ENCODE data around the gene TMEM30B. TPM values are rescaled to one million over a fixed set of nuclear protein-coding genes. Genes with fewer than 3 reads are reported as not detected.

The TMEM30B gene
- total and polyA plus RNA-seq, 9 of the 15 experiments (the other 6 are each of a cell fraction or from before 2014, with no cell fraction given) = 0.04 TPM; not detected in 8

DNA sequence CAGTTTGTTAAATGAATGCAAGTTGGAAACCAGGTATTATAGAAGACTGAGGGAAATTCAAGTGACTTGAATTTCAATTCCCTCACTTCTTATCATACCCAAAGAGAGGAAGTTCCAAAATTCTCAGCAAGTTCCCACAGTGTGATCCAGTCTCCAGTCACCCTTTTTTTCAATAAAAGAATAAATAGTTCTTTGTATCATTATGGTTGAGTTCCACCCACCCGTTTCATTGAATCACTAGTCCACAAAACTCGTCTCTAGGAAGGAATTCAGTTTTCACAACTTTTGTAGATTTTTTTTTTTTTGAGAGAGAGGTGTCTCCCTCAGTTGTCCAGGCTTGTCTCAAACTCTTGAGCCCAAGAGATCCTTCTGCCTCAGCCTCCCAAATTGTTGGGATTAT is 1.6 kb upstream of the TMEM30B start:
- FAIRE-seq (no peak), ATAC-seq (no peak), DNase-seq (ENCODE audit: extremely low read depth in 1 of 4, low spot score in 3 of 4) (no peak)
- Histone ChIP-seq H3K9ac (ENCODE audit: insufficient read depth in 1 of 2, low read depth in 2 of 2, low read length in 2 of 2) (no peak overlapping the region), H3K36me3 (ENCODE audit: control insufficient read depth, insufficient read depth, low read length) (no peaks in the 10 kb centered on the region), H3K9me3 (replicated peaks; ENCODE audit: control insufficient read depth, insufficient read depth, low read depth, low read length) (no peaks in the 10 kb centered on the region), H4K20me1 (replicated peaks; ENCODE audit: control insufficient read depth, insufficient read depth, low read length) (no peaks in the 10 kb centered on the region), H3K27me3 (ENCODE audit: control insufficient read depth in 2 of 2, insufficient read depth in 2 of 2, low read length in 2 of 2) (no peaks in the 10 kb centered on the region), H3K9me1 (ENCODE audit: control insufficient read depth, insufficient read depth, low read length) (no peaks in the 10 kb centered on the region), H3K4me3 (no peak overlapping the region), H3K4me2 (ENCODE audit: insufficient read depth, low read length) (no peak overlapping the region), H3K79me2 (ENCODE audit: control insufficient read depth, insufficient read depth, low read length) (no peaks in the 10 kb centered on the region), H3K4me1 (replicated peaks in 1 of 2; ENCODE audit: control insufficient read depth in 2 of 2, insufficient read depth in 2 of 2, low read length in 2 of 2) (no peaks in the 10 kb centered on the region), H3K27ac (ENCODE audit: extremely low read depth, low read depth, low read length) (no peak overlapping the region), H2AFZ (ENCODE audit: low read depth, low read length) (no peak overlapping the region)
- in situ Hi-C loops (cut with MboI) = loop anchor here (25.0 kb wide), 1 partner anchor 830 kb away; no protein-coding TSS in a partner anchor
- no peak for TF ChIP-seq NFRKB (IDR thresholded peaks at IDR 0.05; ENCODE audit: low read depth)
- TF ChIP-seq, protein P1, sequence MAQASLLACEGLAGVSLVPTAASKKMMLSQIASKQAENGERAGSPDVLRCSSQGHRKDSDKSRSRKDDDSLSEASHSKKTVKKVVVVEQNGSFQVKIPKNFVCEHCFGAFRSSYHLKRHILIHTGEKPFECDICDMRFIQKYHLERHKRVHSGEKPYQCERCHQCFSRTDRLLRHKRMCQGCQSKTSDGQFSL (CRISPR knock-in tag; IDR thresholded peaks at IDR 0.05) = no peak
- TF ChIP-seq, protein P1 (tag; IDR thresholded peaks at IDR 0.05) = no peak
- intact Hi-C loops (cut with micrococcal nuclease) = no loop called here
- 15% methylated on average over 2 of the region's 2 CpGs for WGBS (ENCODE audit: insufficient coverage, low coverage, missing lambda C conversion rate)
- ChIA-PET POLR2A (no interaction called here), CTCF (ENCODE audit: low intra/inter-chr PET ratio) (no interaction called here)
- BruUV-seq (replicated peaks) = no TSS peak

DNA sequence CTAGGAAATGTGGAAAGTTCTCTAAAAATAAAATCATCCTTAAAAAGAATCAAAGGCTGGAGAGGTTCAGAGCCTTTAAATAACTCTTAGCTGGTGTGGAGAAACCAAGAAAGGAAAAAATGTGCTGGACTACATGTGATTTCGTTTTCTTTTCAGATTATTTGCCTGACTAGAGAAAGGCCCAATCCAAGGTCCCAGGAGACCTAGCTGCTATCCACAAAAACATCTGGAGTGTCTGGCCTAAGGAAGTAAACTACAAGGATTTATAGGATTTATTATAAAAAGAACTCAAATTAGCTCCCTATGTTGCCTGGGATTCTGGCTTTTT is 774 bp upstream of the TMEM30B start:
- Histone ChIP-seq H3K36me3 (ENCODE audit: control insufficient read depth, insufficient read depth, low read length) (no peaks in the 10 kb centered on the region), H3K9me3 (replicated peaks; ENCODE audit: control insufficient read depth, insufficient read depth, low read depth, low read length) (no peaks in the 10 kb centered on the region), H4K20me1 (replicated peaks; ENCODE audit: control insufficient read depth, insufficient read depth, low read length) (no peaks in the 10 kb centered on the region), H3K9ac (ENCODE audit: insufficient read depth in 1 of 2, low read depth in 2 of 2, low read length in 2 of 2) (no peak overlapping the region), H3K27me3 (ENCODE audit: control insufficient read depth in 2 of 2, insufficient read depth in 2 of 2, low read length in 2 of 2) (no peaks in the 10 kb centered on the region), H3K9me1 (ENCODE audit: control insufficient read depth, insufficient read depth, low read length) (no peaks in the 10 kb centered on the region), H3K4me3 (no peak overlapping the region), H2AFZ (ENCODE audit: low read depth, low read length) (no peak overlapping the region), H3K4me2 (ENCODE audit: insufficient read depth, low read length) (no peak overlapping the region), H3K27ac (ENCODE audit: extremely low read depth, low read depth, low read length) (no peak overlapping the region), H3K79me2 (ENCODE audit: control insufficient read depth, insufficient read depth, low read length) (no peaks in the 10 kb centered on the region), H3K4me1 (replicated peaks in 1 of 2; ENCODE audit: control insufficient read depth in 2 of 2, insufficient read depth in 2 of 2, low read length in 2 of 2) (no peaks in the 10 kb centered on the region)
- ChIA-PET CTCF (ENCODE audit: low intra/inter-chr PET ratio) (no interaction called here), POLR2A (no interaction called here)
- ATAC-seq (no peak), FAIRE-seq (no peak), DNase-seq (ENCODE audit: extremely low read depth in 1 of 4, low spot score in 3 of 4) (no peak)
- in situ Hi-C loops (cut with MboI) (loop anchor here (25.0 kb wide), 1 partner anchor 830 kb away; no protein-coding TSS in a partner anchor), intact Hi-C loops (cut with micrococcal nuclease) (no loop called here)
- TF ChIP-seq ZNF778 (CRISPR knock-in tag; IDR thresholded peaks at IDR 0.05) (no peak), SAFB2 (IDR thresholded peaks at IDR 0.05; ENCODE audit: borderline replicate concordance, low read depth, low read length, severe bottlenecking) (no peak), DACH1 (IDR thresholded peaks at IDR 0.05; ENCODE audit: partially characterized antibody) (no peak), ATF3 (IDR thresholded peaks at IDR 0.05) (no peak), ATF3 (CRISPR knock-in tag; conservative IDR thresholded peaks at IDR 0.05) (no peak), U2AF2 (optimal IDR thresholded peaks at IDR 0.05; ENCODE audit: low read depth, low read length) (no peak), ADNP (tag; IDR thresholded peaks at IDR 0.05) (no peak), ZC3H11A (IDR thresholded peaks at IDR 0.05; ENCODE audit: low read depth, low read length) (no peak)
- BruUV-seq (replicated peaks) = no TSS peak
- WGBS (ENCODE audit: insufficient coverage, low coverage, missing lambda C conversion rate) = 0% methylated on average over 1 of the region's 1 CpG

Measured in K562 (cell line).